Measurements from ENCODE around the gene NCR2.

GRCh38 chr6:41353333-41353732 lies 17.9 kb downstream of the NCR2 start:
- TF ChIP-seq CTCF (IDR thresholded peaks at IDR 0.05), result no peak
- no peak for TF ChIP-seq POLR2A (IDR thresholded peaks at IDR 0.05)

Data from esophagus squamous epithelium (tissue), 4 donors.